Activated CD4-positive, alpha-beta memory T cell treated with anti-CD3 and anti-CD28 coated beads for 36 hours (primary cell): Measurements from ENCODE around the gene DDIT3. TPM values are rescaled to one million over a fixed set of nuclear protein-coding genes. Genes with fewer than 3 reads are reported as not detected.

ENCODE experiments used
- CTCF ChIA-PET: fragments of 350-600 bp; sonication (Branson Sonifier 250); formaldehyde crosslinking; loops from one replicate; lab custom pipeline; 2021; ENCODE audit warnings: antibody characterized with exemption, inconsistent platforms; lab: Charles Lee
- POLR2A ChIA-PET: fragments of 350-600 bp; sonication (Branson Sonifier 250); formaldehyde crosslinking; loops from one replicate; lab custom pipeline; 2021; ENCODE audit warnings: antibody characterized with exemption; lab: Charles Lee
- DNase-seq: peaks from one replicate; pipeline ENCODE4 v3.0.0-alpha.2; 2020
- H3K27ac Mint-ChIP-seq: one replicate; pipeline ENCODE4 v1.8.0; 2021; ENCODE audit warnings: mixed read lengths
- H3K27me3 Mint-ChIP-seq: one replicate; pipeline ENCODE4 v1.8.0; 2021; ENCODE audit warnings: mixed read lengths
- H3K36me3 Mint-ChIP-seq: one replicate; pipeline ENCODE4 v1.8.0; 2021; ENCODE audit warnings: mixed read lengths
- H3K4me1 Mint-ChIP-seq: one replicate; pipeline ENCODE4 v1.8.0; 2021; ENCODE audit warnings: low read depth, mixed read lengths
- H3K4me3 Mint-ChIP-seq: one replicate; pipeline ENCODE4 v1.8.0; 2021; ENCODE audit warnings: mild to moderate bottlenecking, mixed read lengths
- H3K9me3 Mint-ChIP-seq: one replicate; pipeline ENCODE4 v1.8.0; 2021; ENCODE audit warnings: mixed read lengths
- intact Hi-C: fragments of 100-400 bp; cut with micrococcal nuclease; formaldehyde crosslinking; loops from one replicate; pipeline ENCODE4 v1.15.1; 2023
- total RNA-seq, 2 experiments: library from RNA; stranded (reverse); gene quantifications; one replicate each; pipeline ENCODE4 v1.2.3, GENCODE V29; 2021

Gene DDIT3
- total RNA-seq, 2 experiments from 2014 or later, result 24.1 to 25.2 TPM

DNA sequence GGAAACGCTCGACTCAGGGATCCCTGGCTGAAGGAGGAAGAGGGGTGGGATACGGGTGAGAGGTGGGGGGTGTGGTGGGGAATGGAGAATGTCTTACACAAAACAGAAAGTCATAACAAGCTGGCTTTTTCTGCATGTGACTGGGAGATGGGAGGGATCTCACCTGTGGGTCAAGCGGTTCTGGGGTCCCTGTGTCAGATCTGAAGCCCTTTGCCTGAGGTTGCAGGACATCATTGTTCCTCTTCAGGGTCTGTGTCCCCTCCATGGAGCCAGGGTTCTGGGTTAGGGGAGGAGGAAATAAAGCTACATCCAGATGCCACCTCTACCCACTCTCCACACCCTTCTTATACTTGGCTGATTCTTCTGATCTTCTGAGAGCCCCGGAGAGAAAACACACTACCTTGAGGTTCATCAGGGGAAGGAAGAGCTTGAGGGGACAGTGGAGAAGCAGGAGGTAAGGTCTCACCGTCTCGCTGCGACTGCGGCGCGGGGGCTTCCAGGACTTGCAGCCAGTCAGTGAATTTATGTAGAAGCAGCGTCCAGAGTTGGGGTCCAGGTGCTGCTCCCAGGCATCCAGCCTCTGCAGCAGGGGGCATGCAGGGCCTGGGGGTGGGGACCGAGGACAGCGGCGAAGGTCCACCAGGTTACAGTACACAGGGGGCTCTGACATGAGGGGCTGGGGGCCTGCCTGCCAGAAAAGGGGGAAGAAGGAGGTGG lies 43.2 kb downstream of the DDIT3 start:
- no peaks in the 10 kb centered on the region for H3K27me3 Mint-ChIP-seq
- peak overlapping the region; percentile 99 for H3K27ac Mint-ChIP-seq
- peaks cover 49% of the 10 kb centered on the region for H3K36me3 Mint-ChIP-seq
- ChIA-PET POLR2A (interaction anchor here (0.8 to 1.7 kb wide), 8 partner anchors 9 to 47 kb away, joined by 3 to 10 read pairs (median 4); partner anchors contain the start of genes DDIT3 and GLI1), CTCF (interaction anchor here (0.6 to 2.2 kb wide), 16 partner anchors 9 to 411 kb away, joined by 3 to 28 read pairs (median 4); partner anchors contain the start of genes DDIT3, GLI1, MARS1 and SHMT2)
- peaks cover 61% of the 10 kb centered on the region for H3K4me1 Mint-ChIP-seq
- DNase-seq, result no peak
- intact Hi-C loops, result loop anchor here (1.0 to 10.0 kb wide), 3 partner anchors 15 to 792 kb away; partner anchors contain the start of genes OS9 and PTGES3
- H3K9me3 Mint-ChIP-seq, result no peaks in the 10 kb centered on the region
- H3K4me3 Mint-ChIP-seq, result peak overlapping the region; percentile 87

DNA sequence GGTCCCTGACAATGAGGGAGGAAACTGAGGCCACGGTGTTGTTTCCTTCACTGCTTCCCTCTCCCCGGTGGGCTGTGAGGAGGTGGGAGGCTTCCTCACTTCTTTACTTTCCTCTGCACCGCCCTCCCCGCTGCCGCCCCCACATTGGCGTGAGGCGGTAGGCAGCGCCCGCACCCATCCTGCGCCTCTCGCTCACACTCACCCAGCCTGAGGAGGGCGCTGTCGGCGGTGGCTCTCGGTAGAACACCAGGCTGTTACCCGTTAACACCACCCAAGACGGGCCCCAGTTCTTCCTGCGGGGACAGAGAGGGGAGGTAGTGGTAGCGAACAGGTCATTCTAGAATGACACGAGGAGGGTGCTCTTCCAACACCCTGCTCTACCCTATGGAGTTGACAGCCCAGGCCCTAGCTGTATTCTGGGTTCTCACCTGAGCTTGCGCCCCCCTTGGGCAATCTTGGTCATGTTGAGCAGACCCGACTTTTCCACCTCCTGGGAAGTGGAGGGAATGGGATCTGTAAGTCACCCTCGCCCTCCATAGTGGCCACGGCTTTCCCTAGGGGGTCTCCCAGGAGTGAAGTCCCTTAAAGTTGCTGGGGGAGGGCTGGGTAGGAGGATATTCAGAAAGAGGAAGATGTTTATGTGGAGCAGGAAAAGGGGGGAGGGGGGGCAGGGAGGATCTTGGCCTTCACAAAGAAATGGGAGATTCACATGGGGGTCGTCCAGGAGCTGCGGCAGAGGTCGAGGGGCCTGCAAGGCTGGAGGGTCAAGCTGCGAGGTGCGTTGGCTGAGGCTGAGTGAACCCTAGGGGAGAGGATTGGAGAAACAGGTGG lies 43.9 kb downstream of the DDIT3 start:
- Mint-ChIP-seq H3K4me1 (peaks cover 60% of the 10 kb centered on the region), H3K4me3 (peak overlapping the region; percentile 87), H3K27ac (peak overlapping the region; percentile 99), H3K9me3 (no peaks in the 10 kb centered on the region), H3K27me3 (no peaks in the 10 kb centered on the region), H3K36me3 (peaks cover 54% of the 10 kb centered on the region)
- ChIA-PET CTCF (interaction anchor here (0.6 to 2.2 kb wide), 15 partner anchors 8 to 410 kb away, joined by 3 to 28 read pairs (median 3); partner anchors contain the start of genes DDIT3, GLI1 and MARS1), POLR2A (interaction anchor here (0.8 to 1.7 kb wide), 6 partner anchors 10 to 47 kb away, joined by 3 to 10 read pairs (median 4); partner anchors contain the start of gene GLI1)
- intact Hi-C loops, result loop anchor here (1.0 to 10.0 kb wide), 3 partner anchors 14 to 792 kb away; partner anchors contain the start of genes OS9 and PTGES3
- DNase-seq, result peak; percentile 94

DNA sequence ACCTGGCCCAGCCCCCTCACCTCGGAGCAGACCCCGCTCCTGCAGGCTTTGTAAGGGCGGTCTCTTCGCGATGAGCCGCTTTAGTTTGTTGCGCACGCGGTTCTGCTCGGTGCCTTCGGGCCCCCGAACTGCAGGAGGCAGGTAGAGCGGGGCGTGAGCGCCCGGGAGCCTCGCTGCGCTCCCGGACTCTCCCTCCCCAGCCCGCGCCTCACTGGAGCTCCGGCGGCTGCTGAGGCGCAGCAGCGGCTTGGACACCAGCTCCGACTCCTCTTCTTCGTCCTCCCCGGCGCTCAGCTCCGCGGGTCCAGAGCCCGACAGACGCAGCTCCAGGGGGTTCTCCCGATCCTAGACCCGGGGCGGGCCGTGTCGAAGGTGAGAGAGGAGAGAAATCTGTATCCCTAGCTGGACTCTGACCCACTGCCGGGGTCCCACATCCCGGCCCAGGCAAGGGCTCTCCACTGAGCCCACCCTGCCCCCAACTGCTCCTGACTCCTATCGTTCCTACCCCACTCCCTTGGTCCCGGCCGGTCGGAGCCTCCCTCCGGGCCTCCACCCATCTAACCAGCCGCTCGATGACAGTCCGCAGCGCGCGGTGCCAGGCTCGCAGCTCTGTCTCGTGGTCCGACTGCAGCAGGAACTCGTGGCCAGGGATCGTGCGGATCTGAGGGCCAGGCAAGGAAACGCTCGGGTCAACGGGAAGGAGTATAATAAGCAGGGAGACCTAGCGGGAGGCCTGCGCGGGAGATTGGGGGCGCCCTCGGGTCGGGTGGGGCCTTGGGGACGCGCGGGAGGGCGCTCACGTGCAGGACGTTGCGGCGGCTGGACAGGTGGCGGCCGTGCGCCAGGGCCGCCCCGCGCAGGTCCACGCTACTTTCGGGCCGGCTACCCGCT lies 44.8 kb downstream of the DDIT3 start:
- intact Hi-C loops, result loop anchor here (1.0 to 10.0 kb wide), 3 partner anchors 13 to 791 kb away; partner anchors contain the start of genes OS9 and PTGES3
- POLR2A ChIA-PET, result interaction anchor here (1.5 kb wide), 2 partner anchors 10 to 14 kb away, joined by 4 read pairs; no protein-coding TSS in a partner anchor
- peaks cover 52% of the 10 kb centered on the region for H3K4me1 Mint-ChIP-seq
- no peaks in the 10 kb centered on the region for H3K9me3 Mint-ChIP-seq
- H3K4me3 Mint-ChIP-seq, result peak overlapping the region; percentile 87
- CTCF ChIA-PET, result interaction anchor here (0.9 to 2.2 kb wide), 11 partner anchors 11 to 236 kb away, joined by 3 to 28 read pairs (median 4); partner anchors contain the start of genes GLI1 and MARS1
- H3K27me3 Mint-ChIP-seq, result no peaks in the 10 kb centered on the region
- DNase-seq, result peak; percentile 19
- H3K27ac Mint-ChIP-seq, result peak overlapping the region; percentile 99
- peaks cover 54% of the 10 kb centered on the region for H3K36me3 Mint-ChIP-seq

DNA sequence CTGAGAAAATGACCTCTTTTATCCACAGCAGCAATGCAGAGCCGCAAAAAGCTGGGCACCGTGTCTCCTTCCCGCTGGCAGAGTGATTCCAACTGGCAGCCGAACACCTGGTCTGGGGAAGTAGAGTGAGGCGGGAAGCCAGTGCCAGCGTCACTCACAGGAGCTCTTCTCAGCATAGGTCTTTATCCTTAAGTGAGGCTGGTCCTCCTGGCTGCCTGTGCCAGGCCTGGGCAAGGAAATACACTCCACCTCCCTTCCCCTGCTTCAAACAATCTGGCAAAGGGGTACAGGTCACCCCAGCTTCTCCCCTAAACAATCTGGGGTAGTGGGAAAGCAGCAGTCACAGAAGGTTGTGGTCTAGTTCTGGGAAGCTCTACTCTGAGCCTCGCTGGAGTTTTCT lies 45.5 kb downstream of the DDIT3 start:
- CTCF ChIA-PET, result interaction anchor here (0.9 to 1.8 kb wide), 4 partner anchors 12 to 236 kb away, joined by 4 to 8 read pairs (median 5); partner anchors contain the start of gene GLI1
- H3K9me3 Mint-ChIP-seq, result no peaks in the 10 kb centered on the region
- H3K27ac Mint-ChIP-seq, result peak overlapping the region; percentile 36
- DNase-seq, result no peak
- peaks cover 53% of the 10 kb centered on the region for H3K36me3 Mint-ChIP-seq
- H3K4me3 Mint-ChIP-seq, result peak overlapping the region; percentile 41
- H3K27me3 Mint-ChIP-seq, result no peaks in the 10 kb centered on the region
- peaks cover 46% of the 10 kb centered on the region for H3K4me1 Mint-ChIP-seq
- POLR2A ChIA-PET, result interaction anchor here (1.5 kb wide), 1 partner anchor 9 kb away, joined by 4 read pairs; no protein-coding TSS in a partner anchor
- intact Hi-C loops, result loop anchor here (5.0 to 10.0 kb wide), 2 partner anchors 217 to 790 kb away; partner anchors contain the start of genes OS9 and PTGES3

DNA sequence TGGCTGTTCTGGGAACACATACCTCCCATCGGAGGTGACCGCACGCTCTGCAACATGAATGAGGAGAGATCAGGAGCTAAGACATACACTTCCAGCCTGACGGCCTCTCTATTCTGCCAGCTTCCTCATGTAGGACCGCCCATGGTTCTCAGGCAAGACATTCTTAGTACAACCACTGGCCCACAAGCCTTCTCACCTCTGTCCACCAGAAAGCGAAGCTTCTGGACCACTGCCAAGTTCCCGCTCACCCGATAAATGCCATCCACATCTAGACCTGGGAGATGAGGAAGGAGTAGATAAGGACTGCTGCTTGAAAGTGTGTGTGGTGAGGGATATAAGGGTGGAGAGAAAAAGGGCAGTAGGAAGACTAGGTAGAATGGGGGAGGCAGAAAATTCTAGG lies 45.9 kb downstream of the DDIT3 start:
- ChIA-PET CTCF (interaction anchor here (1.3 to 1.8 kb wide), 3 partner anchors 12 to 235 kb away, joined by 4 to 8 read pairs (median 6); partner anchors contain the start of gene GLI1), POLR2A (interaction anchor here (1.5 kb wide), 1 partner anchor 9 kb away, joined by 4 read pairs; no protein-coding TSS in a partner anchor)
- Mint-ChIP-seq H3K4me1 (peaks cover 41% of the 10 kb centered on the region), H3K9me3 (no peaks in the 10 kb centered on the region), H3K27me3 (no peaks in the 10 kb centered on the region), H3K36me3 (peaks cover 54% of the 10 kb centered on the region), H3K4me3 (peak overlapping the region; percentile 41), H3K27ac (peak overlapping the region; percentile 36)
- intact Hi-C loops, result loop anchor here (10.0 kb wide), 1 partner anchor 790 kb away; the partner anchor contains the start of gene PTGES3
- no peak for DNase-seq

DNA sequence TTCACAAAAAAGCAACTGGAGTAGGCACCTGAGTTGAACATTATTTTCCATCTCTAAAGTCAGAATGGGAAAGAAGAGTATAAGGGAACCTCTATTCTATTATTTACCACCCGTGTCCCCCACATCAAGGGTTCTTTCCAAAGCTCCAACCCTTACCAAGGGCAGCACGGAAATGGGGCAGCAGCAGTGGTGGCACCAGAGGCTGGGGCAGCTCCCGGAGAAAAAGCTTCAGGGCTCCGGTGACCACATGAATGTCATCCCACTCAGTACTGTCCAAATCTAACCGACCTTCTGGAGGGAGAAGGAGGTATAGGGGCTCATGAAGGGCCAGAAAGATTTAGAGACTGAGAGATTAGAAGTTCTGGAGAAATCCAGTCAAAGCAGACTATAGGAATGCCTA lies 46.4 kb downstream of the DDIT3 start:
- CTCF ChIA-PET, result interaction anchor here (1.6 to 1.8 kb wide), 2 partner anchors 11 to 15 kb away, joined by 6 to 8 read pairs; partner anchors contain the start of gene GLI1
- H3K4me3 Mint-ChIP-seq, result no peak overlapping the region

DNA sequence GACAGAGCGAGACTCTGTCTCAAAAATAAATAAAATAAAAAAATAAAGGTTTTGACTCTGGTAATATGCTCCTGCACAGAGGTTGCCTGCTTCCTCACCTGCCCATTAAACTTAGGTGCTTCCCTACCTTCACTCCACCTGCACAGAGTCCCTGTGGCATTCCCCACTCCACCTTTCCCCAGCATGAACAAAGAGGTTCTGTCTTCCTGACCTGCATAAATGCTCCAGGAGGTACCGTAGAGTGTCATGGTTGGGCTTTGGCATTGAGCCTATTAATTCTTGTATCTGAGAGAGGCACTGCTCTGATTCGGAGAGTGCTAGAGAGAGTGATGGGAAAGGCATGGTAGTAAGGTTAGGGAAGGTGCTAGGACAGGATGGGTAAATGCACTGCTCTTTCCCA lies 46.9 kb downstream of the DDIT3 start:
- Mint-ChIP-seq H3K9me3 (no peaks in the 10 kb centered on the region), H3K4me1 (peaks cover 31% of the 10 kb centered on the region), H3K36me3 (peaks cover 55% of the 10 kb centered on the region), H3K27me3 (no peaks in the 10 kb centered on the region), H3K4me3 (no peak overlapping the region), H3K27ac (no peak overlapping the region)
- ChIA-PET POLR2A (no interaction called here), CTCF (interaction anchor here (1.6 to 1.8 kb wide), 2 partner anchors 11 to 15 kb away, joined by 6 to 8 read pairs; partner anchors contain the start of gene GLI1)
- no peak for DNase-seq
- intact Hi-C loops, result loop anchor here (10.0 kb wide), 1 partner anchor 789 kb away; the partner anchor contains the start of gene PTGES3

More for the DNA sequence above, 46.4 kb downstream of the DDIT3 start:
- H3K27me3 Mint-ChIP-seq, result no peaks in the 10 kb centered on the region
- intact Hi-C loops, result loop anchor here (10.0 kb wide), 1 partner anchor 789 kb away; the partner anchor contains the start of gene PTGES3
- H3K4me1 Mint-ChIP-seq, result peaks cover 36% of the 10 kb centered on the region
- POLR2A ChIA-PET, result interaction anchor here (1.5 kb wide), 1 partner anchor 8 kb away, joined by 4 read pairs; no protein-coding TSS in a partner anchor
- no peak for DNase-seq
- peaks cover 58% of the 10 kb centered on the region for H3K36me3 Mint-ChIP-seq
- no peak overlapping the region for H3K27ac Mint-ChIP-seq
- H3K9me3 Mint-ChIP-seq, result no peaks in the 10 kb centered on the region

DNA sequence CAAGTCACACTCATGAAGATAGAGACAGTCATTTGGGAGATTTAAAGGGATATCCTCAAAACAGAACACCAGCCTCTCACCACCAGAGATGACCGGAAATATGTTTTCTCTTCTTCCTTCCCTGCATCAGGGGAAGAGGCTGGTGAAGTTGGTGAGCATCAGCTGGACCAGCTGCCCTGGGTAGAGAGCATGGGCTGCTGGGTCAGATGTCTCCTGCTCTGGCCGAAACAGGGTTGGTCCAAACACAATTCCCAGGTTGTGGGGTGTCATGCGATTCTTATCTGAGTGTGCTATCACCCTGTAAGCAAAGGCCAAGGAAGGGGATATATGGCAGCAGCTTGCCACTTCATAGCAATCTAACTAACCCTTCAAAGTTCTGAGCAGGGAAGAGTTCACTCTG lies 47.9 kb downstream of the DDIT3 start:
- intact Hi-C loops, result loop anchor here (10.0 kb wide), 1 partner anchor 788 kb away; the partner anchor contains the start of gene PTGES3
- CTCF ChIA-PET, result interaction anchor here (2.6 to 4.7 kb wide), 3 partner anchors 10 to 17 kb away, joined by 10 to 17 read pairs (median 15); partner anchors contain the start of genes GLI1 and INHBE
- no peaks in the 10 kb centered on the region for H3K9me3 Mint-ChIP-seq
- no peak overlapping the region for H3K4me3 Mint-ChIP-seq
- peak overlapping the region; percentile 33 for H3K27ac Mint-ChIP-seq
- POLR2A ChIA-PET, result interaction anchor here (0.8 to 1.7 kb wide), 3 partner anchors 9 to 243 kb away, joined by 3 read pairs; partner anchors contain the start of gene SHMT2
- no peak for DNase-seq
- peaks cover 55% of the 10 kb centered on the region for H3K36me3 Mint-ChIP-seq
- no peaks in the 10 kb centered on the region for H3K27me3 Mint-ChIP-seq
- peaks cover 27% of the 10 kb centered on the region for H3K4me1 Mint-ChIP-seq

DNA sequence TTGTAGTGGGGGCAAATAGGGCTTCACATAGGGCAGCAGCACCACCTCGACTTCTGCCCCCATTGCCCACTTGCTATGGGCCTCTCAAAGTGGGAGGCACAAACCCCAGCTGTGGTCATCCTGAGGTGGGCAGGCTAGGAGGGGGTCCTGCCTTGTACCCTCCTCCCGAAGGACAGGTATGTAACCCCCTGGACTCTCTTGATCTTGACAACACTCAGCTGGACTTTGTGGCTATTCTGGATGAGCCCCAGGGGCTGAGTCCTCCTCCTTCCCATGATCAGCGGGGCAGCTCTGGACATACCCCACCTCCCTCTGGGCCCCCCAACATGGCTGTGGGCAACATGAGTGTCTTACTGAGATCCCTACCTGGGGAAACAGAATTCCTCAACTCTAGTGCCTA lies 48.7 kb downstream of the DDIT3 start:
- H3K36me3 Mint-ChIP-seq, result peaks cover 54% of the 10 kb centered on the region
- CTCF ChIA-PET, result interaction anchor here (2.6 to 4.7 kb wide), 3 partner anchors 9 to 16 kb away, joined by 10 to 17 read pairs (median 15); partner anchors contain the start of genes GLI1 and INHBE

More for the DNA sequence above, 48.7 kb downstream of the DDIT3 start:
- Mint-ChIP-seq H3K9me3 (no peaks in the 10 kb centered on the region), H3K4me3 (no peak overlapping the region), H3K27me3 (no peaks in the 10 kb centered on the region), H3K27ac (no peak overlapping the region), H3K4me1 (peaks cover 27% of the 10 kb centered on the region)
- no peak for DNase-seq
- POLR2A ChIA-PET, result interaction anchor here (0.8 to 1.7 kb wide), 3 partner anchors 9 to 242 kb away, joined by 3 read pairs; partner anchors contain the start of gene SHMT2
- intact Hi-C loops, result loop anchor here (10.0 kb wide), 1 partner anchor 787 kb away; the partner anchor contains the start of gene PTGES3
